Right lung (tissue), 5 donors: ENCODE data around the gene FCMR. TPM values are rescaled to one million over a fixed set of nuclear protein-coding genes. Genes with fewer than 3 reads are reported as not detected.

Experiments used
- DNase-seq, 2 donors: peaks; one replicate each; pipeline ENCODE4 v3.0.0-alpha.2; 2013
- polyA plus RNA-seq, 5 donors: library from polyadenylated mRNA; unstranded; fragments of 120-200 nt; gene quantifications; one replicate each; pipeline versions ENCODE4 v1.2.1 to v1.2.3, GENCODE V29; 2013; ENCODE audit warnings: inconsistent platforms in 1 of 5, low replicate concordance in 1 of 5; ENCODE audit not compliant: insufficient read length in 5 of 5, insufficient read depth in 1 of 5

Gene FCMR
- polyA plus RNA-seq, 5 donors: 2.3 to 4.2 (median 2.5) TPM

DNA sequence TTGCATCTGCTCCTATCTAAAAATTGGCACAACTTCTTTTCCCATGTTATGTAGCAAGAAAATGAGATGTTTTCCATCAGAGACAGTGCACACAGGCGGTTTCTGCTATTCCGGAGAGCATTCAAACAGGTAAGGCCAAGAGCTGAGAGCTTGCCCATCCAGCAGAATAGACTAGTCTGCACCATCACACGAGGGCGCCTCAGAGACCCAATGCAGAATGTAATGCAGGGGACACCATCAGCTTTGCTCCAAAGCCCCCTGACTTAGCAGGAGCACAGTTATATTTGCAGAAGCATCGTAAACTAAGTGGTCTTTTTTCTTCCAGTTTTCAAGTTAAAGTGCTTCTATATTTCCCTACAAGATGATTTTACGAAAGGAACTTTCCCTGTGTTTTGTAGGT, 19.8 kb downstream of the FCMR start:
- no peak for DNase-seq

DNA sequence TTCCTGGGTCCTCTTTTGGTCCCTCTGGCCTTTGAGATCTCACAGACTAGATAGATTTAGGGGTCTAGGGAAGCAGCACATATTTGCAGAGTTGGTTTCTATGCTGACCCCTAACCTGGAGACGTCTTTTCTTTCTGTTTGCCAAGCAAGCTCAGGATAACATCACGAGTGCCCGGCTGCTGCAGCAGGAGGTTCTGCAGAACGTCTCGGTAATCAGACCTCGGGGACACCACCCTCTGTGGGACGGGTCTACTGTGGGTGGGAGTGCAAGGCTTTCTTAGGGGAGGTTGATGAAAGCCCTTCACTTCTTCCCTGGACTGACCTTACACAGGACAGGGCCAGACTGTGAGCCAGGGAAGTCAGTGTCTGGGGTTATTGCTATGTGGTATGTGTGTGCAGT, 21.6 kb downstream of the FCMR start:
- DNase-seq: no peak

DNA sequence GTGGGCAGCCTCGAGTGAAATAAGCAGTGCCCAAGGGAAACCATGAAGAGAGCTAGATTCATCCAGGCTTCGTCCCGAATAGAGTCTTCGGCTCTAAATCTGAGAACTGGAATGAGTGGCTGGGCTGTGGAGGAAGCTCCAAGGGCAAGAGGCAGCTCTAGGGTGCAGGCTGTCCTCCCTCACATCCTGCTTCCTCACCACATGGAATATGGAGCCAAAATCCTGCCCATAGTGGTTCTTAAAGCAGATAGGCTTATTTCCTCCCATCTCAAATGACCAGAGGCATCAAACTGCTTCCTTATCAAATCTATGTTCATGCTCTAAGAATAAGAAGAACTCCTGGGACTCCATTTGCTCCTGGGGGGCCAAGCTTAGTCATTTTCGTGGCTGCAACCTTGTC, 22.0 kb downstream of the FCMR start:
- DNase-seq: no peak

DNA sequence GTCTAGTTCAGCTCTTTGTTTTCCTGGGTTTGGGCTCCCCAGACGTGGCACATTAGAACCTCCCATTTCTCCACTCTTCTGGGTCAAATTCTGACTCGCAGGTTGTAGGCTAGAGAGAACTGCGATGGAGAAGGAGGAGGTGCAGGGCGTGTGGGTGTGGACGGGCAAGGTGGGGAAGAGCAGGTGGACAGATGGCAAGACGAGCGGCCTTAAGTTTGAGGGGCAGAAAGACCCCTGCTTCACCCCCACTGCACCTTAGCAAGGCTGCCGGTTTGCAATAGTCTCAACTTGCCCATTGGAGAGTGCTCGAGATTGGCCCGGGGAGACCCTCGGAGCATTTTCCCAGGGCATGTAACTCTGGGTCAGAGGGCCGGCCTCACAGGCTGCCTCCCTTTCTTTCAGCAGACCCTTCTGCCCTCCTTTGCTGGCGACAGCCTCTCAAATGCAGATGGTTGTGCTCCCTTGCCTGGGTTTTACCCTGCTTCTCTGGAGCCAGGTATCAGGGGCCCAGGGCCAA, 22.8 kb downstream of the FCMR start:
- no peak for DNase-seq

DNA sequence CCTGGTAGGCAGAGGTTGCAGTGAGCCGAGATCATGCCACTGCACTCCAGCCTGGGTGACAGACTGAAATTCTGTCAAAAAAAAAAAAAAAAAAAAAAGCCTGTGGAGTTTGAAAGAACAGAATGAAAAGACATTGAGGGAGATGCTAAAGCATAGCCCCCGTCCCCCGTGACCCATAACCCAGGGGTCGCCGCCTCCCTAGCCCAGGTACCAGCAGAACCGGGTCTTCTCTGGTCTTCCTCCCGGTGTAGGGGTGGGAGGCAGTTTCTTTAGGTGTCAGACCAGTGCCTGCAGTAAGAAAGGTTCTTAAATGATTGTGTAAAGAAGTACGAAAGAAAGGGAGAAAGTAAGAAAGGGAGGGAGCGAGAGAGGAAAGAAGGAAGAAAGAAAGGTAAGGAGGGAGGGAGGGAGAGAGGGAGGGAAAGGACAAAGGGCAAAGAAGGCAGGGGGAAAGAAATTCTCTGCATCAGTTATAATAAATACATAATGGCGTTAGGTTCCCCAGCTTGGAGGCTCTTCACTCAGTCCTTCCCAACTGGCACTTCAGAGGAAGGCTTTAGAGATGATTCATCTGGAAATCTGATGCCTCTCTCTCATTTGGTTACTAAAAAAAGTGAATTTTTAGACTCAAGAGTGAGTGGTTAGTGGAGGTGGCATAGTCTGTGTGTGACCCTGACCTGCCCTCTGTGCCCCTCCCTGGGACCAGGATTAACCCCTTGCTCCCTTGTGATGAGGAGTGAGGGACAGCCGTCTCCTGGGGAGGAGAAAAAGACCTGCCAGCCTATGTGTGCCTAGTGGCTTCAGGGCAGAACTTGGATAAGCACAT, 23.4 kb downstream of the FCMR start:
- DNase-seq: no peak

DNA sequence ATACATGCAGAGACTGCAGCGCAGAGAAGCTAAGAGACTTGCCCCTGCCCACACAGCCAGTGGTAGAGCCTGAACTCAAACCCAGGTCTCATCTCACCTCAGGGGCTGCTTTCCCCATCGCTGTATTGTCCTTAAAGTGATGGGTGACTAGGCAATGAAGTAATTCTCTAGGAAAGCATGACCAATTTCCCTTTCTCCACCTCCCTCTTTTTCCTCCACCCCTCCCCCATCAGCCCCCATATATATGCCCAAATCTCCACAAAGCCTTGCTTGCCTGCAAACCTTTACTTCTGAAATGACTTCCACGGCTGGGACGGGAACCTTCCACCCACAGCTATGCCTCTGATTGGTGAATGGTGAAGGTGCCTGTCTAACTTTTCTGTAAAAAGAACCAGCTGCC, 24.6 kb downstream of the FCMR start, which contains the start of gene IL24:
Gene IL24, plus strand, starts transcription at position 269 of the 400 bp plus-strand sequence. CDS start 390 bp downstream, outside the sequence.
- DNase-seq: no peak

DNA sequence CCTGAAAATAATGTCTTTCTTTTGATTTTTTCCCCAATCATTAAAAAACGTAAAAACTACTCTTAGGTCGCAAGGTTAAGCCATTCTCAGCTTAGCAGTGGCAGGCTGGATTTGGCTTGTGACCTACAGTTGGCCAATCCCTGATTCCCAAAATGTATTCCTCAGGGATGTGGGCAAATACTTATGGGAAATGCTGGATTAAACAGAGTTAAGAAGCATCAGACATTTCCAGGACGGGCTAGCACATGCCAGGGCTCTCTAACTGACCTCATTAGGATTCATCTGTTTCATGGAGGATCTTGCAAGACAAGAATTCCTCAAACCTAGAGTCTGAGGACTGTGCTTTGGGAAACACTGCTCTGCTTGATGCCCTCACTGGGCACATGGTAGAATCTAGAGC, 25.5 kb downstream of the FCMR start:
- no peak for DNase-seq

DNA sequence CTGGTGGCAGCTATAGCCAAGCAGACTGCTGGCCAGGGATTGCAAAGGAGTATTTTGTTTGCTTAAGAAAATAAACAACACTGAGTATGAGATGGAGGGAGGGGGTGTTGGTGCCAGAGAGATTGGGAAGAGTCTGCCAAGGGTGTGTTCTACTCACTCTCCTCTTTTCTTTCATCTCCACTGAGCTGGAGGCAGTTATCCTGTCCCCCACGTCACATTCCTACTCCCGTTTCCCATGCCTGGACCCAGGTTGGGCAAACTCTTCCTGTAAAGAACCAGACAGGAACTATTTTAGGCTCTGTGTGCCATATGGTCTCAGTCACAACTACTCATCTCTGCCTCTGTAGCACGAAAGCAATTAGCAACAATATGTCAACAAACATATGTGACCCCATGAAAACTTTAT, 25.9 kb downstream of the FCMR start:
- DNase-seq: peak in 1 of 2 donors; percentile 45

DNA sequence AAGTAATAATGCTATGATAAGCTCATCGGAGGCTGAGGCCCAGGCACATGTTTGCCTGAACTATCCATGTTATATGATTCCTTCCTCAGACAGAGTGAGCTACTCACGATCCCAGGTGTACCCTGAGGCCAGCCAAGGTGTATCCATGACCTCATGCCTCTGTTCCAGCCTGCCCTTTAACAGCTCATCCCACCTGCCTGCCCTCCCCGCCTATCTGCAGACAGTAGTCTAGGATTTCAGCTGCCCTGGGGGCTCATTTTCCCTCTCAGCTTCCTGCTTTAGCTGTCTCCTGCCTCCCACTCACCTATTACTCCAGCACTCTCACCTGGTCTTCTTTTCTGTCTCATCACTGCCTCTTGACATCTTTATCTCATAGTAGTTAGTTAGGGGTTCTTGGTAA, 26.4 kb downstream of the FCMR start:
- no peak for DNase-seq

DNA sequence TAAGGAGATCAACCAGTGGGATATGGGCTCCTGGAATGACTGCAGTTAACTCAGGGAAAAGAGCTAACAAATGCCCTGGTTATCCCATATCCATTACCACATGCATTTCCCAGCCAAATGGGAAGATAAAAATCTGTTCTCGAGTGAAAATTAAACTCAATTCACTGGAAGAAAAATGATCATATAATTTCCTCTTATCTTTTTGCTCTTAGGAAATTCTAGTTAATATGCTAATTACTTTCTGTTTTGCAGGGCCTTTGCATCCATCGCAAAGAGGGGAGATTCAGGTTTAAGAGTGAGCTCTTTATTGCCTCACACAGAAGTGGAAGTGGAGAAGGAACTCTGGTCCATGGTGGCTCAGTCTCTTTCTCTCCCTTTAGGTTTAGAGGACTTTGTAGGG, 28.4 kb downstream of the FCMR start:
- DNase-seq: no peak

DNA sequence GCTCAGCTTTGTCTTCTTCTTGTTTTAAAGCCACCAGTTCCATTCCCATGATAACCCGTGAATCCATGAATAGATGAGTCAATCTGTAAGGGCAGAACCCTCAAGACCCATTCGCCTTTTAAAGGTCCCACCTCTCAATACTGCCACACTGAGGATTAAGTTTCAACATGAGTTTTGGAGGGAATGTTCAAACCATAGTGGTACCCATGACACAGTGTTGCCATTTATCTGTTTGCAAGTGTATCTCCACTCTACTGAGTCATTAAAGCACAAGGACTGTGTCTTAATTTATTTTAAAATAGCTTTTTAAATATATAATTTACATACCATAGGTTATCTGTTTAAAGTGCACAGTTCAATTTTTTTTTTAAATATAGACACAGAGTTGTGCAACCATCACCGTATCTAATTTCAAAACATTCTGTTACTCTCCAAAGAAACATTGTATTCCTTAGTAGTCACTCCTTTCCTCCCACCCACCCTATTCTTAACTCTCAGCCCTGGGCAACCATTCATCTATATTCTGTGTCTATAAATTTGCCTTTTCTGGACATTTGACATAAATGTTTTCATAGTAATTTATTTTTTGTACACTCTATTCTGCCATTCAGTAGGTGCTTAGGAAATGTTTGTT, 29.3 kb downstream of the FCMR start:
- DNase-seq: no peak

DNA sequence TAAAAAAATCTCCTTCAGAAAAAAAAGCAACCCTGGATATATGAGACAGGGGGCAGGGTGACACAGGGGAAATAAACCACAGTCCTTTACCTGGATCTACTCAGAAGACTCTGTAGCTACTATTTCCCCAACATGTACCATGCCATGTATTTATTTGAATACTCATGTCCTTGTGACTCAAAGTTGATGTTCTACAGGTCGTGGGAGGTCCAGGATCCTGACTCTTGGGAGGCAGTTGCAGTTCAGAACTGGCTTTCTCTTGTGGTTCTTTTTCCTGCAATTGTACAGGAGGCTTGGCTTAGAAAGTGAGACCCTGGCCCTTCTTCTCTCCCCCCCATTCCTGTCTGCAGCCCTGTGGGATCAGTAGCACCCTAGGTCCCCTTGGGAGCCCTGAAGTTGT, 30.3 kb downstream of the FCMR start:
- no peak for DNase-seq

DNA sequence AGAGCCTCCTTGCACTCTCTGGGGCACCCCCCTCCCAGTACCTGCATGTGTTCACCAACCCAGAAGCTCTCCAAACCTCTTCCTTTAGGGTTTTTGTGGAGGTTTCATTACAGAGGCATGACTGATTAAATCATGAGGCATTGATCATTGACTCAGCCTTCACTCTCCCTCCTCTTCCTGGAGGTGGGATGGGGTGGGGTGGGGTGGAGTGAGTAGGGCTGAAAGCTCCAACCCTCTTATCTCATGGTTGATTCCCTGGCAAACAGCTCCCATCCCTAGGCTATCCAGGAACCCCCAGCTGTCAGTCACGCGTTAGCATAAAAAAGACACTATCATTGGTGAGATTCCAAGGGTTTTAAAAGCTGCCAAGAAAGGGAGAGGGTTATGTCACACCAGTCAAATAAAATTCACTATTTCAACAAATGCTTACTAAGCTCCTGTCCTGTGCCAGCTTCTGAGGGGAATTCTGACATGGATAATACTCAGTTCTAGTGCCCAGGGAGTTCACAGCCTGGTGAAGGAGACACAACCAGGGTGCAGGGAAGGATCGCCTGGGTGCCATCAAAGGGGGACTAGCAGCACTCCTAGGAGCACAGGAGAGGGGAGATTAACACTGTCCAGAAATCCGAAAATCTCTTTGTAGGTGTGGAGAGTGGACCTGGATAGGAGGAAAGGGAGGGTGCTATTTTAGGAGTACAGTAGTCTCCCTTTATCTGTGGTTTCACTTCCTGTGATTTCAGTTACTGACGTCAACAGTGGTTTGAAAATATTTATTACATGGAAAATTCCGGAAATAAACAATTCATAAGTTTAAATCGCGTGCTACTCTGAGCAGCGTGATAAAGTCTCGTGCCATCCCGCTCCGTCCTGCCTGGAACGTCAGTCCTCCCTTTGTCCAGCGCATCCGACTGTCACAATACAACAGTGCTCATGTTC, 31.3 kb downstream of the FCMR start:
- no peak for DNase-seq

DNA sequence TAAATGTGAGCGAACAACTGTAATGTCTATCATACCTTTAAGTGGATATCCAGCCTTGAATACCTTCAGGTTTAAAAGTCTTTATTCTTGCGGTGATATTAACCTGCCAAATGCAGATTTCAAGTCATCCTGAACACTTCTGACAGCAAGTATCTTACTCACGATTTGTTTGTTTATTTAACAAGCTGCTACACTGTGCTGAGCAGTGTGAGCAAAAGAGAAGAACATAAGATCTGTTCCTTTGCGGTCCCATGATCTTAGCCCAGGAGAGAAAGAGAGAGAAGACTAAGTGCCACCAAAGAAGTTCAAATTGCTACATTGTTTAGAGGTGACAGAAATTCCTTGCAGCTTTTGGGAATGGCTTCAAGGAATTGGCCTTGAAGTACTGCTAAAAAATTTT, 34.0 kb downstream of the FCMR start:
- DNase-seq: no peak

DNA sequence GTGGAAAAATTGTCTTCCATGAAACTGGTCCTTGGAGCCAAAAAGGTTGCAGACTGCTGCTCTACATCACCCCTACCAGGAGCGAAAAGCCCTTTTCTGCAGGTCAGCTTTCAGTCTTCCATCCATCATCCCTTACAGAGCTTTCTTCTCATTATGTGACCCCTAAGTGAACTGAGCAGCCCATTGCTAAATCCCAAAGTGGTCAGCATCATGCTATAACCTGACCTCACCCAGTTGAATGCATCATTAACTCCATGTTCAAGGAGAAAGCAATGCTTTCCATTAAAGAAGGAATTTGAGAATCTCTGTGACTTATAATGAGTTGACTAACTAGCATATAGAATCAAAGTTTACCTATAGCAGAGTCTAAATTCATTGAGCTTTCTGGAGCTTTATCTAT, 34.9 kb downstream of the FCMR start:
- no peak for DNase-seq

DNA sequence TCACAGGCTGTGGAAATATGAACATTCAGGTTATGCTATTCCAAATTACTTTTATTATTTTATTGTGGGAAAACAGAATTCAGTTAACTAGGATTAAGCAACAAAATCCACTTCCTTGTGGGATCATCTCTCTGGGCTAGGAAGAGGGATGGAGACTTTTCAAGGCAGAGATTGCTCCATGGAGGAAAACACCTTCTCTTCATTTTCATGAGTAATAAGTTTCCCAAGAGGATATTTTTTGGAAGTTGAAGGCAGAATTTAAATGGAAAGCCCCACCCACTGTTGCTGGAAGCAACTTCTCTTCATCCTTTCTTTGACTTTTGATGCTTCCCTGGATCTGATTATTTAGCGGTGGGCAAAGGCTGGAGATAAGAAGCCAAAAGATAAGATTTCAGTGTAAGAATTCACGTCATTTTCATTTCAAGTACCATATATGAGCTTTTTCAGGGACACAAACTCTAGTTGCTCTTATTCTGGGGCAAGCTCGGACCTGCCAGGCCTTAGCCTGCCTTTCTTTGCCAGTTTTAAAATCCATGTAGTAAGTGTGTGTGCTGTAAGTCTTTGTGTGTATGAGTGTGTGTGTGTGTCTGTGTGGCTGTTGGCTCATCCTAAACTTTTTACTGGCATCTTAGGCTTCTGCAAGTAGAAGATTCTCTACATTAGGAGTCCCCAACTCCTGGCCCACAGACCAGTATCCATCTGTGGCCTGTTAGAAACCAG, 36.2 kb downstream of the FCMR start:
- no peak for DNase-seq

DNA sequence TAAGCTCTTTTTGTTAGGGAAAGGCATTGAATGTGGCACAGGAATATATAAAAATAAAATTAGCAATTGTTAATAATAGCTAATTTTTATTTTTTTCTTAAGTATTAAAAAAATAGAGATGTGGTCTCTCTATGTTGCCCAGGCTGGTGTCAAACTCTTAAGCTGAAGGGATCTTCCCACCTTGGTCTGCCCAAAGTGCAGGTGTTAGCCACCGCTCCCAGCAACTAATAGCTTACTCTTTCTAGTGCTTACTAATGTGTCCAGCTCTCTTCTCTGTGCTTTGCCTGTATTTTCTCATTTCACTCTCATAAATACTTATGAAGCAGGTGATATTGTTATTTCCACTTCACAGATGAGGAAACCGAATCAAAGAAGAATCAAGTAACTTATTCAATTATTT, 37.9 kb downstream of the FCMR start:
- DNase-seq: no peak

DNA sequence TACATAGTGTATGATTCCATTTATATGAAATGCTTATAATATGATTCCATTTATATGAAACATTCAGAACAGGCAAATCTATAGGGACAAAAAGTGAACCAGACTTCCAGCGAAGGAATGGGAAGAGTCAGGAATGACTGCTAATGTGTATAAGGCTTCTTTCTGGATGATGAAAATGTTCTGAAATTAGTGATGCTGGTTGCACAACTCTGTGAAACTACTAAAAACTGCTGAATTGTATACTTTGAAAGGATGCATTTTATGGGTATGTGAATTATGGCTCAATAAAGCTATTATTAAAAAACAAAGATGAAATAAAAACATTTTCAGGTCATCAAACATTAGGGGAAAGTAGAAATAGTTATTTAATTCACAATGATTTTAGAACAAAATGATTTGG, 38.6 kb downstream of the FCMR start:
- DNase-seq: no peak

DNA sequence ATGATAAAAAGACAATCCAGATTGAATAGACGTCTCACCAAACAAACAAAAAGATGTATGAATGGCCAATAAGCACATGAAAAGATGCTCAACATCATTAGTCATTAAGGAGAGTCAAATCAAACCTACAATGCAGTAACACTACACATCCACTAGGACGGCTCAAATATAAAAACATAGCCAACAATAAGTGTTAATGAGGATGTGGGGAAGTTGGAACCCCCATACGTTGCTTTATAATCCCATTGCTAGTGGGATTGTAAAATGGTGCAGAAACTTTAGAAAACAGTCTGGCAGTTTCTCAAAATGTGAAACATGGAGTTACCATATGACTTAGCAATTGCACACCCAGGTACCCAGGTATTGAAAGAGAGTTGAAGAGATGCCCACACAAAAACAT, 39.2 kb downstream of the FCMR start:
- DNase-seq: no peak

DNA sequence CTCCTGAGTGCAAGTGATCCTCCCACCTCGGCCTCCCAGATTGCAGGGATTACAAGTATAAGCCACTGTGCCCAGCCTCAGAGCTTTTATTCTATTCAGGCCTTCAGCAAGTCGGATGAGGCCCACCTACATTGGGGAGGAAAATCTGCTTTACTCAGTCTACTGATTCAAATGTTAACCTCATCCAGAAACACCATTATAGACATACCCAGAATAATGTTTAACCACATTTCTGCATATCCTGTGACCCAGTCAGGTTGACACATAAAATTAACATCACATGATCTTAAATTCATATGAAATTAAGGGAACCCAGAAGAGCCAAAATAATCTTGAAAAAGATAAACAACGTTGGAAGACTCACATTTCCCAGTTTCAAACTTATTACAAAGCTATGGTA, 41.4 kb downstream of the FCMR start:
- DNase-seq: no peak

DNA sequence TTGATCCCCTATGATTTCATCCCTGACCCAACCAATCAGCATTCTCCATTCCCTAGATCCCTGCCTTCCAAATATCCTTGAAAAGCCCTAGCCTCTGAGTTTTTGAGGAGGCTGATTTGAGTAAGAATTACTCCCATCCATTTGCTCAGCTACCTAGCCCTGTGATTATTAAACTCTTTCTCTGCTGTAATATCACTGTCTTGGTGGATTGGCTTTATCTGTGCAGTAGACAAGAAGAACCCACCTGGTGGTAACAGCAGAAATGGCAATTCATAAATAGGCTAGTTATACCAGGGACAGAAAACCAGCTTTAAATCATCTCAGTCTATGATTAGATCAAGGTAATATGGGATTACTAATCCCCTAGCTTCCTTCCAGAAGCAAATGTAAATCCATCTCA, 43.3 kb downstream of the FCMR start:
- no peak for DNase-seq
